Kidney tubule cell (primary cell): ENCODE results near the gene INPP5D.
"Not testable (repeated sequence)": the region's sequence is repeated elsewhere in the genome, so short reads cannot be mapped to it uniquely, and the experiment has no call there.

Source experiments
- DNase-seq: peaks from one replicate; pipeline ENCODE4 v3.0.0-alpha.2; 2018; ENCODE audit warnings: low spot score

Gene INPP5D

GRCh38 chr2:233142355-233142897, 82.3 kb downstream of the INPP5D start:
- no peak for DNase-seq

- DNase-seq: no peak
Observed at GRCh38 chr2:233143700-233144331, 83.7 kb downstream of the INPP5D start.

- no peak for DNase-seq
Observed at GRCh38 chr2:233145726-233146125, 85.6 kb downstream of the INPP5D start.

GRCh38 chr2:233146194-233146593, 86.1 kb downstream of the INPP5D start:
- no peak for DNase-seq

GRCh38 chr2:233147136-233147828, 87.1 kb downstream of the INPP5D start:
- DNase-seq: no peak

GRCh38 chr2:233147829-233148167, 87.7 kb downstream of the INPP5D start:
- no peak for DNase-seq

- DNase-seq: no peak
Observed at GRCh38 chr2:233148354-233148753, 88.2 kb downstream of the INPP5D start.

- DNase-seq: no peak
Observed at GRCh38 chr2:233152541-233152940, 92.4 kb downstream of the INPP5D start.

- DNase-seq: no peak
Observed at GRCh38 chr2:233153146-233153798, 93.1 kb downstream of the INPP5D start.

GRCh38 chr2:233156001-233156400, 95.9 kb downstream of the INPP5D start:
- DNase-seq: no peak

GRCh38 chr2:233156461-233156860, 96.3 kb downstream of the INPP5D start:
- not testable (repeated sequence) for DNase-seq

GRCh38 chr2:233161730-233162129, 101.6 kb downstream of the INPP5D start:
- no peak for DNase-seq

GRCh38 chr2:233162770-233163169, 102.6 kb downstream of the INPP5D start:
- DNase-seq: no peak

GRCh38 chr2:233163486-233164103, 103.5 kb downstream of the INPP5D start:
- DNase-seq: no peak

GRCh38 chr2:233164128-233164635, 104.0 kb downstream of the INPP5D start:
- DNase-seq: no peak

GRCh38 chr2:233164967-233165366, 104.8 kb downstream of the INPP5D start:
- no peak for DNase-seq

GRCh38 chr2:233165543-233165894, 105.4 kb downstream of the INPP5D start:
- DNase-seq: no peak

- peak; percentile 45 for DNase-seq
Observed at GRCh38 chr2:233165895-233166661, 105.9 kb downstream of the INPP5D start.

- DNase-seq: no peak
Observed at GRCh38 chr2:233168445-233168844, 108.3 kb downstream of the INPP5D start.

GRCh38 chr2:233168919-233169318, 108.8 kb downstream of the INPP5D start:
- no peak for DNase-seq

GRCh38 chr2:233171344-233171743, 111.2 kb downstream of the INPP5D start:
- DNase-seq: no peak

- DNase-seq: peak; percentile 66
Observed at GRCh38 chr2:233173115-233173514, 113.0 kb downstream of the INPP5D start.
